GM19395 (cell line): ENCODE measurements around the gene SCFD2.
"Not testable (repeated sequence)": the region's sequence is repeated elsewhere in the genome, so short reads cannot be mapped to it uniquely, and the experiment has no call there.

ENCODE experiments used
- ATAC-seq: cut with Tn5 transposase; IDR thresholded peaks from one replicate; pipeline ENCODE4 v1.9.1; 2021; ENCODE audit warnings: mild to moderate bottlenecking, moderate library complexity; ENCODE audit not compliant: unreplicated experiment

Gene SCFD2

DNA sequence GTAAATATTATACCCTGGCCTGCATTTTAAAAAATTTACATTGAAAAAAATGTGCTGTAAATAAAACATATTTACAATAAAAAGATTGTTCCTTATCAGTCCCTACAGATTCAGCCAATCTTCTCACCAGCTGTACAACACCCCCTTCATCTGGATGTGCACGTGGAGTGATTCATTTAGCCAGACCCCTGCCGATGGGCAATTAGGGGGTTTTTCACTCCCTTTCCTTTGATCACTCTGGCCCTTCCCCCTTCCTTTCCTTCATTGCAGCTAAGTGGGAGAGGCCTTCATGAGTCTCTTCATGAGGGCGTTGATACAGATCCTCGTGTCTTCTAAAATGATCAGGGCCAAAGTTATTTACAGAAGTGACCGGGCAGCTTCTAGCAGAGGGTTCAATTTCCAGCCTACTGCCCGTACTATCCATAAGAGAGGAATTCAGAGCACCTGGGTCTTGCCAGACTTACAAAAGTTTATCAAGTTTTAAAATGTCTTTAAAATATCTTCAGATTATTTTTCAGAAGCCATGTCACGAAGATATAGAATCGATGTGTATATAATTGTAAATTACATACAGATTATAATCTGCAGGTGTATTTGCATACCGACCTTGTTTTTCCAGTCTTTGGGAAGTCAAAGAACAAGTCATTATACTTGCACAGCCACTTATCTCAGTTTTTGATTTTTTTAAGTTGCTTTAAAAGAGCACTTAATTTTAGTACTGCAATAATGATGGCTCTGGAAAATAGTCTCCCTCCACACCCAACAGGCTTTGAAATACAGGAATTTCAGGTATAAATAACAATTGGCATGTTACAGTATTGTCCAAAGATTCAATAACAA, 525.1 kb downstream of the SCFD2 start:
- no peak for ATAC-seq

- ATAC-seq, result no peak
Observed at GRCh38 chr4:52838729-52839586, 526.9 kb downstream of the SCFD2 start.

GRCh38 chr4:52837716-52838558, 527.9 kb downstream of the SCFD2 start:
- ATAC-seq, result no peak

GRCh38 chr4:52836678-52837077, 529.2 kb downstream of the SCFD2 start:
- ATAC-seq, result no peak

DNA sequence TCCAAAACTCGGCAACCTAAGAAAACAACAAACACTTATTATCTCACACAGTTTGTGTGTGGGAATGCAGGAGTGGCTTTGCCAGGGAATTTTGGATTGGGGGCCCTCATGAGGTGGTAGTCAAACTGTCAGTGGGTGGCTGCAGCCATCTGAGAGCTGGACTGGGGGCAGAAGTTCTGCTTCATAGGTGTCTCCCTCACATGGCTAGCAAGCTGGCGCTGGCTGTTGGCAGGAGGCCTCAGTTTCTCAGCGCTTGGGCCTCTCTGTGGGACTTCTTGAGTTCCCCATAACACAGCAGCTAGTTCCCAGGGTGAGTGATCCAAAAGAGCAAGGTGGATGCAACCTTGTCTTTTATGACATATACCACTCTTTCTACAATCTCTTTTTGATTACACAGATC, 529.7 kb downstream of the SCFD2 start:
- ATAC-seq, result no peak

DNA sequence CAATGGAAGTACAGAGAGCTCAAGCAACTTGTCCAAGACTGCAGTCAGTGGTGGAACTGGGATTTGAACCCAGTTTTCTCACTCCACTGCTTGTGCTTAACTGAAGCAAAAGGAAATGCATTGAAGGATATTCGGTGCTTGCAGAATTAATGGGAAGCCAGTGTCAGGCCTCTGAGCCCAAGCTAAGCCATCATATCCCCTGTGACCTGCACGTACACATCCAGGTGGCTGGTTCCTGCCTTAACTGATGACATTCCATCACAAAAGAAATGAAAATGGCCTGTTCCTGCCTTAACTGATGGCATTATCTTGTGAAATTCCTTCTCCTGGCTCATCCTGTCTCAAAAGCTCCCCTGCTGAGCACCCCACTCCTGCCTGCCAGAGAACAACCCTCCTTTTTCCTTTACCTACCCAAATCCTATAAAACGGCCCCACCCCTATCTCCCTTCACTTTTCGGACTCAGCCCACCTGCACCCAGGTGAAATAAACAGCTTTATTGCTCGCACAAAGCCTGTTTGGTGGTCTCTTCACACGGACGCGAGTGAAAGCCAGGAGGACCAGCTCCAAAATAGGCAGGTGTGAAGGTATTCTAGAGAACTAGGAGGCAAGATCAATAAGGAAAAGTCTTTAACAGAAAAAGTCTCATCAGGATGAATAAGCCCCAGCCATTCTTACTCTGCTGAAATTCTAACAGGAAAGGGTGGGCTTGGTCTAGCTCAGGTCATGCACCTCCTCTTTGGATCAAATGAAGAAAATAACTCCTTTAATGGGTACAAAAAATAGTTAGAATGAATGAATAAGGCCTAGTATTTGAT, 531.0 kb downstream of the SCFD2 start:
- ATAC-seq, result not testable (repeated sequence)

DNA sequence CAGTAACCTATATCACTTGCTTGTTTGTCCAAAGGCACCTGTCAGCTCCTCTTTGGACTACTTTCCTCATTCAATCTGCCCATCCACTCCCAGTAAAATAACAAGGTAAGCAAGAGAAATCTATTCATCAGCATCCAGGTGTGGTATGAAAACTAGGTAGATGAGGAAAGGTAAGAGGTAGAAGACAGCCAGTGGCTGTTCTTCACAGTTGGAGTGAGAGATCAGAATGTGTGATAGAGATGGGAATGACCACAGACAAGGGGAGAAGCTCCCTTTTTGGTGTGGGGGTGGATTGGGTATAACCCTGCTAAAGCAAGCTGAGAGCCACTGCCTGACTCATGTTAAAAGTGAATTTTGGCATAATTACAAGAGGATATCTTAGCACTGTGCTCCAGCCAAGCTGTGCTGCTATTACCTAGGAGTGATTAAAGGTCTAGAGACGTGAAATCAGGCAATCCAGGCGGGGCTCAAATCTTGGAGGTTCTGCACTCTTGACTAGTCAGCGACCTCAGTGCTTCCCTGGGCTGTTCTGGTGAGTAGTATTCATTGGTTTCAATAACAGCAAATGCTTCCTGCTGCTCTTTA, 531.8 kb downstream of the SCFD2 start:
- ATAC-seq, result no peak

DNA sequence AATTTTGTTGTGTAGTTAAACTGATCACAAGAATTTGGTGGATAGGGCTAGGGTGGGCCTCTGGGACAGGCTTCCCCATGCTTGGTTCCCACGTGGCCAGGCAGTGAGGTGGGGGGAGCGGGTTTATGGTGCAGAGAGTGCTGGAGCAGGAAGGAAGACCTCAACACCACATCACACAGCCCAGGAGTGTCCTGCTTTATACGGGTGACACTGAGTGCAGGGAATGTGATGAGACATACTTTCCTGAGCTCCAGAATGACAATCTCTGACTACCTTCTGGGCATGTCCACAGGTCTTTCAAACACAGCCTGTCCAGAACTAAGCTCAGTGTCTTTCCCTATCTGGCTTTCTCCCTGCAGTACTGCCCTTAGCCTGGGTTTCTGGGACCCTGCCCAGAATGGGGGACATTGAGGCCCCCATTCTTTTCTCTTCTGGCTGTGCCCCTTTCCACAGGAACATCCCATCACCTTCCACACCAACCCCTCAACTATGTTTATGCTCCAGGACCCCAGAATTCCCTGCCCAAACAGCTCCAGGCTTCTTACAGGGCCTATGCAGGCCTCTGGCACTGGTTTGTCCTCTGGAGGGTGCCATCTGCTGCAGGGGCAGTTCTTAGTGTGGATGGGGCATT, 540.3 kb downstream of the SCFD2 start:
- no peak for ATAC-seq

- ATAC-seq, result no peak
Observed at GRCh38 chr4:52824603-52825459, 541.0 kb downstream of the SCFD2 start.

DNA sequence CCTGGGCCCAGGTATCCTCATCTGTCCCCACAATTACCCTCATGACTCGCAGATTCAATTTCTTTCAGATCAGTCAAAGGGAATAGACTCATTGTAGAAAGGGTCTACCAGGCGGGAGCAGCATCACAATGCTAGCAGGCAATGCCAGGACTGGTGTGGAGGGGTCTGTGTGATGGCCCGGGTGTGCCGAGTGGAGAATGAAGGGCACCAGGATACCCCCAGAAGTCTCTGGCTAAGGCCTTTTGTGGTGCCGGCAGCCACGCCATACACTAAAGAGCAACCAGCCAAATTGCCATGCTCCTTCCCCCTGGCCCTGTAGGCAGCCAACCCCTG, 541.6 kb downstream of the SCFD2 start:
- no peak for ATAC-seq

GRCh38 chr4:52823702-52824092, 542.2 kb downstream of the SCFD2 start:
- ATAC-seq, result no peak
